Gastrocnemius medialis (tissue), 4 donors: ENCODE measurements around the gene CHMP2A. TPM values are rescaled to one million over a fixed set of nuclear protein-coding genes. Genes with fewer than 3 reads are reported as not detected.
"Not testable (repeated sequence)": the region's sequence is repeated elsewhere in the genome, so short reads cannot be mapped to it uniquely, and the experiment has no call there.

Experiments
- ATAC-seq, 2 donors: fragments of 150-250 bp; one replicate each; pipeline ENCODE4 v1.9.1; 2016
- DNase-seq, 2 donors: peaks; one replicate each; pipeline ENCODE4 v3.0.0-alpha.2; 2019
- H3K27ac ChIP-seq, 4 donors: fragments of 200-600 bp; sonication (generic); 1 replicate in 1 of 4; 2 replicates in 3 of 4; pipeline ENCODE4 v1.5.1; 2016 to 2018; ENCODE audit warnings: mild to moderate bottlenecking in 2 of 4, moderate library complexity in 1 of 4
- H3K27me3 ChIP-seq, 3 donors: fragments of 200-600 bp; sonication (generic) in 2 of 3; 1 replicate in 1 of 3; 2 replicates in 2 of 3; pipeline versions ENCODE4 v1.5.1 to v1.6.0; 2016 to 2019; ENCODE audit warnings: mild to moderate bottlenecking in 1 of 3, moderate library complexity in 1 of 3
- H3K36me3 ChIP-seq, 2 donors: fragments of 200-600 bp; sonication (generic) in 1 of 2; one replicate each; pipeline ENCODE4 v1.5.1; 2017 to 2018
- H3K4me1 ChIP-seq, 2 donors: fragments of 200-600 bp; sonication (generic) in 1 of 2; one replicate each; pipeline ENCODE4 v1.5.1; 2016 to 2017; ENCODE audit warnings: mild to moderate bottlenecking in 2 of 2
- H3K4me3 ChIP-seq, 4 donors: fragments of 200-600 bp; sonication (generic) in 3 of 4; 1 replicate in 1 of 4; 2 replicates in 3 of 4; pipeline ENCODE4 v1.5.1; 2016 to 2019; ENCODE audit warnings: mild to moderate bottlenecking in 2 of 4
- H3K9me3 ChIP-seq, 3 donors: fragments of 200-600 bp; sonication (generic) in 2 of 3; 1 replicate in 1 of 3; 2 replicates in 2 of 3; pipeline ENCODE4 v1.5.1; 2016 to 2019
- CTCF ChIP-seq, 5 experiments: fragments of 450-650 bp in 3 of 5; fragments of 200-600 bp in 2 of 5; sonication (generic) in 2 of 5; IDR thresholded peaks in 4 of 5; conservative IDR thresholded peaks in 1 of 5; 1 replicate in 4 of 5; 2 replicates in 1 of 5; pipeline ENCODE4 v1.5.1; 2016 to 2019; ENCODE audit warnings: antibody characterized with exemption in 5 of 5, mild to moderate bottlenecking in 3 of 5, moderate library complexity in 3 of 5
- POLR2A ChIP-seq, 2 donors: fragments of 450-650 bp; IDR thresholded peaks; one replicate each; pipeline ENCODE4 v1.6.1; 2017; ENCODE audit warnings: antibody characterized with exemption in 2 of 2, mild to moderate bottlenecking in 2 of 2, moderate library complexity in 2 of 2
- in situ Hi-C, 4 donors: fragments of 200-750 bp; cut with MboI; loops; one replicate each; pipeline versions ENCODE4 v1.15.0 to v1.8.0; 2017; ENCODE audit warnings: low sequenced_read_pairs in 4 of 4
- intact Hi-C: fragments of 100-400 bp; cut with DNase I; formaldehyde crosslinking; loops from one replicate; pipeline ENCODE4 v1.15.1; 2023; ENCODE audit warnings: low total_unique reads
- total RNA-seq, 4 donors: library from RNA; depleted of rRNA; stranded (reverse); fragments of >200 nt; gene quantifications; one replicate each; pipeline versions ENCODE4 v1.1.0 to v1.2.3, GENCODE V29; 2016

Gene CHMP2A
- total RNA-seq, 4 donors from 2014 or later = 82.3 to 165 (median 113) TPM

GRCh38 chr19:58582985-58583384, 28.1 kb upstream of the CHMP2A start:
- no peaks in the 10 kb centered on the region for H3K9me3 ChIP-seq
- peaks cover 0 to 19% of the 10 kb centered on the region in 2 donors for H3K36me3 ChIP-seq
- DNase-seq = no peak
- intact Hi-C loops (no loop called here), in situ Hi-C loops (no loop called here)
- TF ChIP-seq CTCF (IDR thresholded peaks at IDR 0.05 in 4 of 5, conservative IDR thresholded peaks at IDR 0.05 in 1 of 5) (no peak), POLR2A (IDR thresholded peaks at IDR 0.05) (no peak)
- no peaks in the 10 kb centered on the region for H3K4me1 ChIP-seq
- no peak for ATAC-seq
- H3K4me3 ChIP-seq = no peak overlapping the region
- no peaks in the 10 kb centered on the region for H3K27me3 ChIP-seq
- H3K27ac ChIP-seq = no peak overlapping the region

GRCh38 chr19:58581227-58582141, 26.6 kb upstream of the CHMP2A start:
- peak; percentile 64 to 90 (median 82) for TF ChIP-seq CTCF (IDR thresholded peaks at IDR 0.05 in 4 of 5, conservative IDR thresholded peaks at IDR 0.05 in 1 of 5)
- no peak for TF ChIP-seq POLR2A (IDR thresholded peaks at IDR 0.05)
- H3K27ac ChIP-seq = peak overlapping the region; percentile 47 to 70 (median 60)
- DNase-seq = peak; percentile 68 to 76
- no peaks in the 10 kb centered on the region for H3K27me3 ChIP-seq
- no peak overlapping the region for H3K4me3 ChIP-seq
- peak; percentile 89 to 91 for ATAC-seq
- in situ Hi-C loops = no loop called here
- H3K4me1 ChIP-seq = peaks cover 0 to 5% of the 10 kb centered on the region in 2 donors
- peaks cover 0 to 19% of the 10 kb centered on the region in 2 donors for H3K36me3 ChIP-seq
- no peaks in the 10 kb centered on the region for H3K9me3 ChIP-seq
- intact Hi-C loops = no loop called here

GRCh38 chr19:58579473-58580142, 24.7 kb upstream of the CHMP2A start:
- H3K27ac ChIP-seq = no peak overlapping the region
- no peaks in the 10 kb centered on the region for H3K27me3 ChIP-seq
- ATAC-seq = no peak
- no peak overlapping the region for H3K4me3 ChIP-seq
- H3K36me3 ChIP-seq = peaks cover 0 to 19% of the 10 kb centered on the region in 2 donors
- no peak for DNase-seq
- no peaks in the 10 kb centered on the region for H3K9me3 ChIP-seq
- no peak for TF ChIP-seq CTCF (IDR thresholded peaks at IDR 0.05 in 4 of 5, conservative IDR thresholded peaks at IDR 0.05 in 1 of 5)
- no peak for TF ChIP-seq POLR2A (IDR thresholded peaks at IDR 0.05)
- in situ Hi-C loops (no loop called here), intact Hi-C loops (no loop called here)
- H3K4me1 ChIP-seq = peaks cover under 1 to 13% of the 10 kb centered on the region in 2 donors

- Histone ChIP-seq H3K27ac (no peak overlapping the region), H3K4me1 (peaks cover 12 to 18% of the 10 kb centered on the region in 2 donors), H3K9me3 (no peaks in the 10 kb centered on the region), H3K36me3 (peaks cover 0 to 16% of the 10 kb centered on the region in 2 donors), H3K4me3 (no peak overlapping the region), H3K27me3 (no peaks in the 10 kb centered on the region)
- peak in 1 of 2 donors; percentile 10 for DNase-seq
- intact Hi-C loops = no loop called here
- in situ Hi-C loops = no loop called here
- ATAC-seq = no peak
- TF ChIP-seq POLR2A (IDR thresholded peaks at IDR 0.05) = no peak
- TF ChIP-seq CTCF (IDR thresholded peaks at IDR 0.05 in 4 of 5, conservative IDR thresholded peaks at IDR 0.05 in 1 of 5) = no peak
Measured at GRCh38 chr19:58578012-58578925, 23.4 kb upstream of the CHMP2A start.

- H3K4me3 ChIP-seq, ATAC-seq, H3K36me3 ChIP-seq, H3K9me3 ChIP-seq, DNase-seq, H3K27ac ChIP-seq, H3K27me3 ChIP-seq, in situ Hi-C loops, intact Hi-C loops: not testable (repeated sequence)
- H3K4me1 ChIP-seq = peaks cover 12 to 18% of the 10 kb centered on the region in 2 donors
Measured at GRCh38 chr19:58577581-58577980, 22.7 kb upstream of the CHMP2A start.
